Measurements from ENCODE around the gene CDC42BPA.

DNA sequence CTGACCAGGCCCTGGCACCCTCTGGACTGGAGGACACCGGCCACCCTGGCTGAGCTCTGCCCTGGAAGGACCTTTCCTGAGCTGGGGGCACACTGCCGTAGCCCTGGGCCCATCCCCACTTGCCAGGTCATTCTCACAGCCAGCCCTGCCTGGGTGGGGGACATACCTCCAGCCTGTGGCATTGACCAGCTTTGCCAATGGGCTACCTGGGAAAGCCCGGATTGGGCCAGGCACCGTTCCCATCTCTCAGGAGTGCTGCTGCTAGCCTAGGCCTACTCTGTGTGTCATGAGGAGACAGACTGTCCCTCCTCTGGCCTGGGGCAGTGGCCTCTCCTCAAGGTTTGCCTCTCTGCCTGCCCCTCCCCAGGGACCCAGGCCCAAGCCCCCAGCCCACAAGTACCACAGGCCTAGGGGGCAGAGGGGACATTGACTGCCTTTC lies 338.2 kb downstream of the CDC42BPA start:
- no peak for TF ChIP-seq NFRKB (IDR thresholded peaks at IDR 0.05)
- TF ChIP-seq FOXA1 (IDR thresholded peaks at IDR 0.05): no peak
- TF ChIP-seq, protein P1, sequence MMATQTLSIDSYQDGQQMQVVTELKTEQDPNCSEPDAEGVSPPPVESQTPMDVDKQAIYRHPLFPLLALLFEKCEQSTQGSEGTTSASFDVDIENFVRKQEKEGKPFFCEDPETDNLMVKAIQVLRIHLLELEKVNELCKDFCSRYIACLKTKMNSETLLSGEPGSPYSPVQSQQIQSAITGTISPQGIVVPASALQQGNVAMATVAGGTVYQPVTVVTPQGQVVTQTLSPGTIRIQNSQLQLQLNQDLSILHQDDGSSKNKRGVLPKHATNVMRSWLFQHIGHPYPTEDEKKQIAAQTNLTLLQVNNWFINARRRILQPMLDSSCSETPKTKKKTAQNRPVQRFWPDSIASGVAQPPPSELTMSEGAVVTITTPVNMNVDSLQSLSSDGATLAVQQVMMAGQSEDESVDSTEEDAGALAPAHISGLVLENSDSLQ (IDR thresholded peaks at IDR 0.05): no peak
- TF ChIP-seq FOXM1 (IDR thresholded peaks at IDR 0.05; ENCODE audit: borderline replicate concordance): no peak
- no peak for TF ChIP-seq L3MBTL2 (conservative IDR thresholded peaks at IDR 0.05)
